ENCODE measurements around the gene PALB2. TPM values are rescaled to one million over a fixed set of nuclear protein-coding genes. Genes with fewer than 3 reads are reported as not detected.

PALB2 gene
- total and polyA plus RNA-seq, 2 experiments from 2014 or later, result 24.2 to 34.0 TPM

- no peak for TF ChIP-seq ZNF462 (CRISPR knock-in tag; IDR thresholded peaks at IDR 0.05)
- no peak for TF ChIP-seq EZH2 (IDR thresholded peaks at IDR 0.05; ENCODE audit: low read depth, unreplicated experiment)
- TF ChIP-seq ZNF331 (CRISPR knock-in tag; IDR thresholded peaks at IDR 0.05; ENCODE audit: low read depth), result no peak
- no peak for TF ChIP-seq ETS1 (IDR thresholded peaks at IDR 0.05)
- no peak for TF ChIP-seq ZNF114 (CRISPR knock-in tag; IDR thresholded peaks at IDR 0.05)
- TF ChIP-seq NANOG (IDR thresholded peaks at IDR 0.05; ENCODE audit: borderline replicate concordance), result no peak
Observed at GRCh38 chr16:23571895-23572294, 69.2 kb downstream of the PALB2 start (continued).

GRCh38 chr16:23570992-23571632 is 70.0 kb downstream of the PALB2 start:
- Mint-ChIP-seq H3K27ac (no peak overlapping the region), H3K36me3 (ENCODE audit: low read depth) (peaks cover 74% of the 10 kb centered on the region), H3K9me3 (no peaks in the 10 kb centered on the region), H3K4me3 (no peak overlapping the region), H3K4me1 (no peaks in the 10 kb centered on the region), H3K27me3 (ENCODE audit: insufficient read depth, low read depth, poor library complexity) (no peaks in the 10 kb centered on the region)
- no peak overlapping the region for H2AFZ ChIP-seq
- DNase-seq (ENCODE audit: low spot score) (no peak), ATAC-seq (no peak)
- no peaks in the 10 kb centered on the region; the same call in 1 of the 2 replicates for H4K20me1 ChIP-seq (replicated peaks; ENCODE audit: insufficient read depth)
- H3K4me3 ChIP-seq, result no peak overlapping the region
- H3K79me2 ChIP-seq (replicated peaks; ENCODE audit: insufficient read depth), result no peaks in the 10 kb centered on the region
- H3K36me3 ChIP-seq (ENCODE audit: insufficient read depth), result peaks cover 45% of the 10 kb centered on the region
- no peaks in the 10 kb centered on the region for H3K4me1 ChIP-seq (ENCODE audit: insufficient read depth)
- TF ChIP-seq ZNF114 (CRISPR knock-in tag; IDR thresholded peaks at IDR 0.05), result no peak
- TF ChIP-seq ETS1 (IDR thresholded peaks at IDR 0.05), result no peak
- TF ChIP-seq EZH2 (IDR thresholded peaks at IDR 0.05; ENCODE audit: low read depth, unreplicated experiment), result no peak
- no peak overlapping the region for H3K27ac ChIP-seq (ENCODE audit: low read depth)
- no peaks in the 10 kb centered on the region for H3K9me2 ChIP-seq (ENCODE audit: insufficient read depth)
- no peak overlapping the region for H3K4me2 ChIP-seq
- H3F3A ChIP-seq (replicated peaks; ENCODE audit: low read depth), result no peaks in the 10 kb centered on the region
- no peaks in the 10 kb centered on the region for H3K27me3 ChIP-seq (ENCODE audit: insufficient read depth)

Data from GM23338 (cell line).